Activated CD4-positive, alpha-beta T cell treated with anti-CD3 and anti-CD28 coated beads for 1 hour (primary cell): ENCODE measurements around the gene FASTKD2.

Experiments
- DNase-seq: peaks from one replicate; pipeline ENCODE4 v3.0.0-alpha.2; 2020

FASTKD2 gene

DNA sequence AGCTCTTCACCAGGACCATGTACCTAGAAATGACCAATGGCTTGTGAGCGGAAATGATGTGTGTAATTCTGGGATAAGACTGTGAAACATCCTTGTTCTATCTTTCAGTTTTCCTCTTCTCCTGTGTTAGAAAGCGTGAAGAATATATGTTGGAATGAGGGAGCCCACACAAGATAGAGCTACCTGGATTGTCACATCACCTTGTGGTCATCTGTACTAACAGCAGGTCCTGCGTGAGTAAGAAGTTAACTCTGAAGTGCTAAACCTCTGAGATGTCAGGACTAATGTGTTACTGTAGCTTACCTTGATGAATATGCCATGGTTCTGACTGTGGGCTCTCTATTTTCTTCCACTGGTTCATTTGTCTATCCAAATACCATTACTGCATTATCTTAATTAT, 75.6 kb downstream of the FASTKD2 start:
- no peak for DNase-seq
